ENCODE measurements around the gene DDX24. TPM values are rescaled to one million over a fixed set of nuclear protein-coding genes. Genes with fewer than 3 reads are reported as not detected.

The DDX24 gene
- polyA plus RNA-seq, 2 of the 4 experiments (the other 2 are of a cell fraction), result 121 to 161 TPM

- peaks cover 4% of the 10 kb centered on the region; the same call in 2 of the 3 replicates for H3K4me1 ChIP-seq
- no peaks in the 10 kb centered on the region for H3K9me3 ChIP-seq
- CTCF ChIA-PET, result interaction anchor here (0.6 to 3.0 kb wide), 10 partner anchors 8 to 488 kb away, joined by 3 to 19 read pairs (median 4); no protein-coding TSS in a partner anchor
- peak within 1 kb of the TSS; percentile 66 to 81 for H3K27ac ChIP-seq
- POLR2A ChIA-PET, result interaction anchor here (0.6 to 1.4 kb wide), 2 partner anchors 39 to 48 kb away, joined by 3 read pairs; partner anchors contain the start of genes DDX24 and IFI27L1
- DNase-seq (ENCODE audit: low read depth in 1 of 2, low spot score in 1 of 2) (peak; percentile 79 to 90), FAIRE-seq (no peak), ATAC-seq (peak; percentile 95 to 96)
- H3K4me3 ChIP-seq, result peak within 1 kb of the TSS; percentile 49
- TF ChIP-seq ESRRA (IDR thresholded peaks at IDR 0.05; ENCODE audit: borderline replicate concordance, low read length) (no peak), CTCF (IDR thresholded peaks at IDR 0.05) (no peak), RNF2 (IDR thresholded peaks at IDR 0.05; ENCODE audit: borderline replicate concordance, low read depth) (no peak), E2F6 (IDR thresholded peaks at IDR 0.05; ENCODE audit: borderline replicate concordance, low read depth) (no peak), REST (IDR thresholded peaks at IDR 0.05) (no peak), CEBPB (IDR thresholded peaks at IDR 0.05) (no peak), MAZ (IDR thresholded peaks at IDR 0.05; ENCODE audit: borderline replicate concordance, low read depth, low read length) (0 out of 2 replicates have a peak, but pooled peaks have one; percentile 18), BCL3 (IDR thresholded peaks at IDR 0.05) (0 out of 3 replicates have a peak, but pooled peaks have one; percentile 28), POLR2A (IDR thresholded peaks at IDR 0.05; ENCODE audit: low read length) (peak; percentile 42), FOSL2 (IDR thresholded peaks at IDR 0.05) (no peak), FOSL2 (CRISPR knock-in tag; IDR thresholded peaks at IDR 0.05) (no peak), FOSB (CRISPR knock-in tag; IDR thresholded peaks at IDR 0.05) (no peak), SMC3 (IDR thresholded peaks at IDR 0.05) (no peak), POLR2AphosphoS2 (conservative IDR thresholded peaks at IDR 0.05; ENCODE audit: low read length) (no peak), ELK1 (IDR thresholded peaks at IDR 0.05; ENCODE audit: low read depth, low read length) (no peak), HOXB5 (CRISPR knock-in tag; IDR thresholded peaks at IDR 0.05) (no peak)
- H3K4me2 ChIP-seq, result peak within 1 kb of the TSS; percentile 94
- 24% methylated on average over 13 of the region's 27 CpGs for WGBS (ENCODE audit: missing lambda C conversion rate)
Observed at GRCh38 chr14:94129111-94129757, 48.2 kb upstream of the DDX24 start, which contains the start of gene IFI27L2. Gene IFI27L2 (minus strand): TSS chr14:94129604. CDS start chr14:94129564, 40 bp downstream.

All from A549 (cell line).